ENCODE measurements around the gene TECR. TPM values are rescaled to one million over a fixed set of nuclear protein-coding genes. Genes with fewer than 3 reads are reported as not detected.
A peak's percentile ranks its signal among the peaks of the same experiment; 100 is the strongest.
"Not testable (repeated sequence)": the region's sequence is repeated elsewhere in the genome, so short reads cannot be mapped to it uniquely, and the experiment has no call there.

The TECR gene
- total and polyA plus RNA-seq, 9 of the 15 experiments (the other 6 are each of a cell fraction or from before 2014, with no cell fraction given): 29.3 to 211 (median 81.4) TPM

- TF ChIP-seq ZNF512 (tag; IDR thresholded peaks at IDR 0.05) (peak; percentile 79), PKNOX1 (IDR thresholded peaks at IDR 0.05) (peak; percentile 27; the same call in 1 of the 2 replicates), CREM (IDR thresholded peaks at IDR 0.05; ENCODE audit: low read depth) (peak; percentile 49; the same call in 1 of the 2 replicates), ZC3H8 (IDR thresholded peaks at IDR 0.05) (0 out of 2 replicates have a peak, but pooled peaks have one; percentile 63), MAZ (CRISPR knock-in tag; conservative IDR thresholded peaks at IDR 0.05 in 1 of 2, IDR thresholded peaks at IDR 0.05 in 1 of 2) (peak in 1 of 2 experiments; percentile 32; a peak in 1 of 4 replicates), SMARCA5 (IDR thresholded peaks at IDR 0.05) (0 out of 2 replicates have a peak, but pooled peaks have one; percentile 34), TAL1 (IDR thresholded peaks at IDR 0.05) (peak; percentile 53; the same call in 1 of the 2 replicates), ZFX (CRISPR knock-in tag; IDR thresholded peaks at IDR 0.05) (0 out of 2 replicates have a peak, but pooled peaks have one; percentile 31), TRIM24 (IDR thresholded peaks at IDR 0.05) (peak in 1 of 2 experiments; percentile 29; a peak in 1 of 4 replicates), PHB2 (IDR thresholded peaks at IDR 0.05; ENCODE audit: low read depth) (0 out of 2 replicates have a peak, but pooled peaks have one; percentile 35), ZBTB7A (IDR thresholded peaks at IDR 0.05; ENCODE audit: borderline replicate concordance, control insufficient read depth, low read depth, low read length) (peak; percentile 59; the same call in 1 of the 2 replicates), SMAD4 (CRISPR knock-in tag; conservative IDR thresholded peaks at IDR 0.05) (peak; percentile 18; the same call in 1 of the 2 replicates), XRCC5 (IDR thresholded peaks at IDR 0.05; ENCODE audit: low read depth, low read length) (0 out of 2 replicates have a peak, but pooled peaks have one; percentile 64), SMC3 (conservative IDR thresholded peaks at IDR 0.05; ENCODE audit: insufficient read depth, low read depth, low read length) (peak; percentile 30; the same call in 1 of the 2 replicates), HDAC2 (IDR thresholded peaks at IDR 0.05) (0 out of 2 replicates have a peak, but pooled peaks have one; percentile 34), MYC (IDR thresholded peaks at IDR 0.05; ENCODE audit: low read depth, low read length) (0 out of 2 replicates have a peak, but pooled peaks have one; percentile 31)
- TF ChIP-seq MYC (CRISPR knock-in tag; IDR thresholded peaks at IDR 0.05; ENCODE audit: borderline replicate concordance, low read depth): not testable (repeated sequence)
Measured at GRCh38 chr19:14551134-14552005, 22.0 kb downstream of the TECR start (continued).

GRCh38 chr19:14552006-14552360 is 22.6 kb downstream of the TECR start:
- CTCF ChIA-PET (ENCODE audit: low intra/inter-chr PET ratio): interaction anchor here (1.6 kb wide), 1 partner anchor 46 kb away, joined by 6 read pairs; no protein-coding TSS in a partner anchor
- Histone ChIP-seq H3K9ac (ENCODE audit: insufficient read depth in 1 of 2, low read depth in 2 of 2, low read length in 2 of 2) (peak overlapping the region in 1 of 2 experiments; percentile 21; a peak in 1 of 4 replicates), H3K4me1 (replicated peaks in 1 of 2; ENCODE audit: control insufficient read depth in 2 of 2, insufficient read depth in 2 of 2, low read length in 2 of 2) (peaks cover 31 to 63% of the 10 kb centered on the region in 2 experiments), H3K79me2 (ENCODE audit: control insufficient read depth, insufficient read depth, low read length) (peaks cover 75% of the 10 kb centered on the region), H3K36me3 (ENCODE audit: control insufficient read depth, insufficient read depth, low read length) (peaks cover 23% of the 10 kb centered on the region; the same call in 2 of the 3 replicates)
- H4K20me1 ChIP-seq (replicated peaks; ENCODE audit: control insufficient read depth, insufficient read depth, low read length); H3K27me3 ChIP-seq (ENCODE audit: control insufficient read depth in 2 of 2, insufficient read depth in 2 of 2, low read length in 2 of 2); H3K4me3 ChIP-seq; ATAC-seq; H2AFZ ChIP-seq (ENCODE audit: low read depth, low read length); H3K9me3 ChIP-seq (replicated peaks; ENCODE audit: control insufficient read depth, insufficient read depth, low read depth, low read length); H3K9me1 ChIP-seq (ENCODE audit: control insufficient read depth, insufficient read depth, low read length); FAIRE-seq; BruUV-seq (replicated peaks); POLR2A ChIA-PET; DNase-seq (ENCODE audit: extremely low read depth in 1 of 4, low spot score in 3 of 4); H3K4me2 ChIP-seq (ENCODE audit: insufficient read depth, low read length); H3K27ac ChIP-seq (ENCODE audit: extremely low read depth, low read depth, low read length); in situ Hi-C loops (cut with MboI): not testable (repeated sequence)
- WGBS (ENCODE audit: insufficient coverage, low coverage, missing lambda C conversion rate): 51% methylated on average over 4 of the region's 8 CpGs
- intact Hi-C loops (cut with micrococcal nuclease): loop anchor here (5.0 to 10.0 kb wide), 2 partner anchors 35 to 117 kb away; partner anchors contain the start of genes DNAJB1 and PKN1
